WTC11 (cell line): Measurements from ENCODE around the gene KCNC2. TPM values are rescaled to one million over a fixed set of nuclear protein-coding genes. Genes with fewer than 3 reads are reported as not detected.
A peak's percentile ranks its signal among the peaks of the same experiment; 100 is the strongest.

ENCODE experiments used
- CBFB ChIP-seq: sonication (generic); formaldehyde crosslinking; IDR thresholded peaks from 2 replicates; pipeline ENCODE4 v1.8.1; 2022; ENCODE audit warnings: mild to moderate bottlenecking, low read depth, missing genetic modification reagents
- E2F1 ChIP-seq: sonication (generic); formaldehyde crosslinking; IDR thresholded peaks from 2 replicates; pipeline ENCODE4 v1.8.0; 2022; ENCODE audit warnings: mild to moderate bottlenecking, missing genetic modification reagents
- ETV6 ChIP-seq: sonication (generic); formaldehyde crosslinking; IDR thresholded peaks from 2 replicates; pipeline ENCODE4 v1.8.1; 2022; ENCODE audit warnings: mild to moderate bottlenecking, missing genetic modification reagents
- IRF2 ChIP-seq: sonication (generic); formaldehyde crosslinking; IDR thresholded peaks from 2 replicates; pipeline ENCODE4 v1.8.0; 2022; ENCODE audit warnings: low read depth, missing genetic modification reagents, borderline replicate concordance
- MXD4 ChIP-seq: fragments of 250-450 bp; sonication (Bioruptor Pico); IDR thresholded peaks from 2 replicates; pipeline ENCODE4 v1.8.0; 2021; ENCODE audit warnings: mild to moderate bottlenecking, moderate library complexity, borderline replicate concordance
- MYBL2 ChIP-seq: sonication (generic); formaldehyde crosslinking; IDR thresholded peaks from 2 replicates; pipeline ENCODE4 v1.8.1; 2023; ENCODE audit warnings: mild to moderate bottlenecking, moderate library complexity, missing genetic modification reagents
- NFYB ChIP-seq: sonication (generic); formaldehyde crosslinking; conservative IDR thresholded peaks from 2 replicates; pipeline ENCODE4 v1.8.0; 2022; ENCODE audit warnings: low read depth, missing genetic modification reagents
- PRRX2 ChIP-seq: fragments of 250-450 bp; sonication (Bioruptor Pico); IDR thresholded peaks from 2 replicates; pipeline ENCODE4 v1.8.0; 2021; ENCODE audit warnings: mild to moderate bottlenecking
- SMAD4 ChIP-seq: sonication (generic); formaldehyde crosslinking; IDR thresholded peaks from 2 replicates; pipeline ENCODE4 v1.8.0; 2022; ENCODE audit warnings: mild to moderate bottlenecking, missing genetic modification reagents
- SOX15 ChIP-seq: fragments of 250-450 bp; sonication (Bioruptor Pico); IDR thresholded peaks from 2 replicates; pipeline ENCODE4 v1.9.0; 2021; ENCODE audit warnings: mild to moderate bottlenecking
- USF1 ChIP-seq: sonication (generic); formaldehyde crosslinking; IDR thresholded peaks from 2 replicates; pipeline ENCODE4 v1.8.0; 2022; ENCODE audit warnings: mild to moderate bottlenecking, missing genetic modification reagents
- ZNF138 ChIP-seq: sonication (generic); formaldehyde crosslinking; conservative IDR thresholded peaks from 2 replicates; pipeline ENCODE4 v1.8.1; 2022; ENCODE audit warnings: mild to moderate bottlenecking, moderate library complexity, missing genetic modification reagents
- ZSCAN18 ChIP-seq: fragments of 250-450 bp; sonication (Bioruptor Pico); IDR thresholded peaks from 2 replicates; pipeline ENCODE4 v2.1.2; 2022; ENCODE audit warnings: mild to moderate bottlenecking, moderate library complexity
- total RNA-seq: library from RNA; stranded (reverse); gene quantifications from 3 replicates; pipeline ENCODE4 v1.2.3, GENCODE V29; 2021
- TF ChIP-seq, protein P1 (sequence below): sonication (generic); formaldehyde crosslinking; IDR thresholded peaks from 2 replicates; pipeline ENCODE4 v1.8.1; 2023; ENCODE audit warnings: mild to moderate bottlenecking, missing genetic modification reagents, moderate library complexity
- TF ChIP-seq, protein P2 (sequence below): sonication (generic); formaldehyde crosslinking; conservative IDR thresholded peaks from 2 replicates; pipeline ENCODE4 v1.8.1; 2022; ENCODE audit warnings: mild to moderate bottlenecking, missing genetic modification reagents
- TF ChIP-seq, protein P3 (sequence below): sonication (generic); formaldehyde crosslinking; IDR thresholded peaks from 2 replicates; pipeline ENCODE4 v1.8.0; 2023; ENCODE audit warnings: missing genetic modification reagents, mild to moderate bottlenecking, borderline replicate concordance
- TF ChIP-seq, protein P4 (sequence below): sonication (generic); formaldehyde crosslinking; IDR thresholded peaks from 2 replicates; pipeline ENCODE4 v1.8.1; 2023; ENCODE audit warnings: mild to moderate bottlenecking, missing genetic modification reagents, borderline replicate concordance
- TF ChIP-seq, protein P5 (sequence below): sonication (generic); formaldehyde crosslinking; IDR thresholded peaks from 2 replicates; pipeline ENCODE4 v1.8.1; 2023; ENCODE audit warnings: mild to moderate bottlenecking, missing genetic modification reagents, moderate library complexity
- TF ChIP-seq, protein P6 (sequence below): fragments of 250-450 bp; sonication (Bioruptor Pico); IDR thresholded peaks from 2 replicates; pipeline ENCODE4 v1.9.0; 2021; ENCODE audit warnings: mild to moderate bottlenecking, borderline replicate concordance

The KCNC2 gene
- total RNA-seq, 1 experiment from 2014 or later = not detected

GRCh38 chr12:75208856-75209811, 505 bp downstream of the KCNC2 start (continued):
- TF ChIP-seq E2F1 (no peak), IRF2 (CRISPR knock-in tag) (no peak), NFYB (CRISPR knock-in tag) (no peak), ZNF138 (CRISPR knock-in tag) (no peak; the same call in 1 of the 2 replicates), MYBL2 (CRISPR knock-in tag) (no peak), ETV6 (CRISPR knock-in tag) (0 out of 2 replicates have a peak, but pooled peaks have one; percentile 21), PRRX2 (CRISPR knock-in tag) (no peak), SMAD4 (CRISPR knock-in tag) (0 out of 2 replicates have a peak, but pooled peaks have one; percentile 26), USF1 (CRISPR knock-in tag) (no peak), MXD4 (CRISPR knock-in tag) (no peak), CBFB (no peak), SOX15 (CRISPR knock-in tag) (no peak), ZSCAN18 (no peak)
- TF ChIP-seq, protein P1, sequence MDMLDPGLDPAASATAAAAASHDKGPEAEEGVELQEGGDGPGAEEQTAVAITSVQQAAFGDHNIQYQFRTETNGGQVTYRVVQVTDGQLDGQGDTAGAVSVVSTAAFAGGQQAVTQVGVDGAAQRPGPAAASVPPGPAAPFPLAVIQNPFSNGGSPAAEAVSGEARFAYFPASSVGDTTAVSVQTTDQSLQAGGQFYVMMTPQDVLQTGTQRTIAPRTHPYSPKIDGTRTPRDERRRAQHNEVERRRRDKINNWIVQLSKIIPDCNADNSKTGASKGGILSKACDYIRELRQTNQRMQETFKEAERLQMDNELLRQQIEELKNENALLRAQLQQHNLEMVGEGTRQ (CRISPR knock-in tag) = no peak; the same call in 1 of the 2 replicates
- TF ChIP-seq, protein P2, sequence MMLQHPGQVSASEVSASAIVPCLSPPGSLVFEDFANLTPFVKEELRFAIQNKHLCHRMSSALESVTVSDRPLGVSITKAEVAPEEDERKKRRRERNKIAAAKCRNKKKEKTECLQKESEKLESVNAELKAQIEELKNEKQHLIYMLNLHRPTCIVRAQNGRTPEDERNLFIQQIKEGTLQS = no peak
- TF ChIP-seq, protein P3, sequence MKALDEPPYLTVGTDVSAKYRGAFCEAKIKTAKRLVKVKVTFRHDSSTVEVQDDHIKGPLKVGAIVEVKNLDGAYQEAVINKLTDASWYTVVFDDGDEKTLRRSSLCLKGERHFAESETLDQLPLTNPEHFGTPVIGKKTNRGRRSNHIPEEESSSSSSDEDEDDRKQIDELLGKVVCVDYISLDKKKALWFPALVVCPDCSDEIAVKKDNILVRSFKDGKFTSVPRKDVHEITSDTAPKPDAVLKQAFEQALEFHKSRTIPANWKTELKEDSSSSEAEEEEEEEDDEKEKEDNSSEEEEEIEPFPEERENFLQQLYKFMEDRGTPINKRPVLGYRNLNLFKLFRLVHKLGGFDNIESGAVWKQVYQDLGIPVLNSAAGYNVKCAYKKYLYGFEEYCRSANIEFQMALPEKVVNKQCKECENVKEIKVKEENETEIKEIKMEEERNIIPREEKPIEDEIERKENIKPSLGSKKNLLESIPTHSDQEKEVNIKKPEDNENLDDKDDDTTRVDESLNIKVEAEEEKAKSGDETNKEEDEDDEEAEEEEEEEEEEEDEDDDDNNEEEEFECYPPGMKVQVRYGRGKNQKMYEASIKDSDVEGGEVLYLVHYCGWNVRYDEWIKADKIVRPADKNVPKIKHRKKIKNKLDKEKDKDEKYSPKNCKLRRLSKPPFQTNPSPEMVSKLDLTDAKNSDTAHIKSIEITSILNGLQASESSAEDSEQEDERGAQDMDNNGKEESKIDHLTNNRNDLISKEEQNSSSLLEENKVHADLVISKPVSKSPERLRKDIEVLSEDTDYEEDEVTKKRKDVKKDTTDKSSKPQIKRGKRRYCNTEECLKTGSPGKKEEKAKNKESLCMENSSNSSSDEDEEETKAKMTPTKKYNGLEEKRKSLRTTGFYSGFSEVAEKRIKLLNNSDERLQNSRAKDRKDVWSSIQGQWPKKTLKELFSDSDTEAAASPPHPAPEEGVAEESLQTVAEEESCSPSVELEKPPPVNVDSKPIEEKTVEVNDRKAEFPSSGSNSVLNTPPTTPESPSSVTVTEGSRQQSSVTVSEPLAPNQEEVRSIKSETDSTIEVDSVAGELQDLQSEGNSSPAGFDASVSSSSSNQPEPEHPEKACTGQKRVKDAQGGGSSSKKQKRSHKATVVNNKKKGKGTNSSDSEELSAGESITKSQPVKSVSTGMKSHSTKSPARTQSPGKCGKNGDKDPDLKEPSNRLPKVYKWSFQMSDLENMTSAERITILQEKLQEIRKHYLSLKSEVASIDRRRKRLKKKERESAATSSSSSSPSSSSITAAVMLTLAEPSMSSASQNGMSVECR (CRISPR knock-in tag) = no peak
- TF ChIP-seq, protein P4, sequence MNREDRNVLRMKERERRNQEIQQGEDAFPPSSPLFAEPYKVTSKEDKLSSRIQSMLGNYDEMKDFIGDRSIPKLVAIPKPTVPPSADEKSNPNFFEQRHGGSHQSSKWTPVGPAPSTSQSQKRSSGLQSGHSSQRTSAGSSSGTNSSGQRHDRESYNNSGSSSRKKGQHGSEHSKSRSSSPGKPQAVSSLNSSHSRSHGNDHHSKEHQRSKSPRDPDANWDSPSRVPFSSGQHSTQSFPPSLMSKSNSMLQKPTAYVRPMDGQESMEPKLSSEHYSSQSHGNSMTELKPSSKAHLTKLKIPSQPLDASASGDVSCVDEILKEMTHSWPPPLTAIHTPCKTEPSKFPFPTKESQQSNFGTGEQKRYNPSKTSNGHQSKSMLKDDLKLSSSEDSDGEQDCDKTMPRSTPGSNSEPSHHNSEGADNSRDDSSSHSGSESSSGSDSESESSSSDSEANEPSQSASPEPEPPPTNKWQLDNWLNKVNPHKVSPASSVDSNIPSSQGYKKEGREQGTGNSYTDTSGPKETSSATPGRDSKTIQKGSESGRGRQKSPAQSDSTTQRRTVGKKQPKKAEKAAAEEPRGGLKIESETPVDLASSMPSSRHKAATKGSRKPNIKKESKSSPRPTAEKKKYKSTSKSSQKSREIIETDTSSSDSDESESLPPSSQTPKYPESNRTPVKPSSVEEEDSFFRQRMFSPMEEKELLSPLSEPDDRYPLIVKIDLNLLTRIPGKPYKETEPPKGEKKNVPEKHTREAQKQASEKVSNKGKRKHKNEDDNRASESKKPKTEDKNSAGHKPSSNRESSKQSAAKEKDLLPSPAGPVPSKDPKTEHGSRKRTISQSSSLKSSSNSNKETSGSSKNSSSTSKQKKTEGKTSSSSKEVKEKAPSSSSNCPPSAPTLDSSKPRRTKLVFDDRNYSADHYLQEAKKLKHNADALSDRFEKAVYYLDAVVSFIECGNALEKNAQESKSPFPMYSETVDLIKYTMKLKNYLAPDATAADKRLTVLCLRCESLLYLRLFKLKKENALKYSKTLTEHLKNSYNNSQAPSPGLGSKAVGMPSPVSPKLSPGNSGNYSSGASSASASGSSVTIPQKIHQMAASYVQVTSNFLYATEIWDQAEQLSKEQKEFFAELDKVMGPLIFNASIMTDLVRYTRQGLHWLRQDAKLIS (CRISPR knock-in tag) = no peak
- TF ChIP-seq, protein P5, sequence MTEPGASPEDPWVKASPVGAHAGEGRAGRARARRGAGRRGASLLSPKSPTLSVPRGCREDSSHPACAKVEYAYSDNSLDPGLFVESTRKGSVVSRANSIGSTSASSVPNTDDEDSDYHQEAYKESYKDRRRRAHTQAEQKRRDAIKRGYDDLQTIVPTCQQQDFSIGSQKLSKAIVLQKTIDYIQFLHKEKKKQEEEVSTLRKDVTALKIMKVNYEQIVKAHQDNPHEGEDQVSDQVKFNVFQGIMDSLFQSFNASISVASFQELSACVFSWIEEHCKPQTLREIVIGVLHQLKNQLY = no peak
- TF ChIP-seq, protein P6, sequence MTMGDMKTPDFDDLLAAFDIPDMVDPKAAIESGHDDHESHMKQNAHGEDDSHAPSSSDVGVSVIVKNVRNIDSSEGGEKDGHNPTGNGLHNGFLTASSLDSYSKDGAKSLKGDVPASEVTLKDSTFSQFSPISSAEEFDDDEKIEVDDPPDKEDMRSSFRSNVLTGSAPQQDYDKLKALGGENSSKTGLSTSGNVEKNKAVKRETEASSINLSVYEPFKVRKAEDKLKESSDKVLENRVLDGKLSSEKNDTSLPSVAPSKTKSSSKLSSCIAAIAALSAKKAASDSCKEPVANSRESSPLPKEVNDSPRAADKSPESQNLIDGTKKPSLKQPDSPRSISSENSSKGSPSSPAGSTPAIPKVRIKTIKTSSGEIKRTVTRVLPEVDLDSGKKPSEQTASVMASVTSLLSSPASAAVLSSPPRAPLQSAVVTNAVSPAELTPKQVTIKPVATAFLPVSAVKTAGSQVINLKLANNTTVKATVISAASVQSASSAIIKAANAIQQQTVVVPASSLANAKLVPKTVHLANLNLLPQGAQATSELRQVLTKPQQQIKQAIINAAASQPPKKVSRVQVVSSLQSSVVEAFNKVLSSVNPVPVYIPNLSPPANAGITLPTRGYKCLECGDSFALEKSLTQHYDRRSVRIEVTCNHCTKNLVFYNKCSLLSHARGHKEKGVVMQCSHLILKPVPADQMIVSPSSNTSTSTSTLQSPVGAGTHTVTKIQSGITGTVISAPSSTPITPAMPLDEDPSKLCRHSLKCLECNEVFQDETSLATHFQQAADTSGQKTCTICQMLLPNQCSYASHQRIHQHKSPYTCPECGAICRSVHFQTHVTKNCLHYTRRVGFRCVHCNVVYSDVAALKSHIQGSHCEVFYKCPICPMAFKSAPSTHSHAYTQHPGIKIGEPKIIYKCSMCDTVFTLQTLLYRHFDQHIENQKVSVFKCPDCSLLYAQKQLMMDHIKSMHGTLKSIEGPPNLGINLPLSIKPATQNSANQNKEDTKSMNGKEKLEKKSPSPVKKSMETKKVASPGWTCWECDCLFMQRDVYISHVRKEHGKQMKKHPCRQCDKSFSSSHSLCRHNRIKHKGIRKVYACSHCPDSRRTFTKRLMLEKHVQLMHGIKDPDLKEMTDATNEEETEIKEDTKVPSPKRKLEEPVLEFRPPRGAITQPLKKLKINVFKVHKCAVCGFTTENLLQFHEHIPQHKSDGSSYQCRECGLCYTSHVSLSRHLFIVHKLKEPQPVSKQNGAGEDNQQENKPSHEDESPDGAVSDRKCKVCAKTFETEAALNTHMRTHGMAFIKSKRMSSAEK (CRISPR knock-in tag) = no peak
